Astrocyte (in vitro differentiated cells and primary cell): ENCODE results near the gene TBC1D2. TPM values are rescaled to one million over a fixed set of nuclear protein-coding genes. Genes with fewer than 3 reads are reported as not detected.

Experiments
- DNase-seq: peaks from one replicate; pipeline ENCODE4 v3.0.0-alpha.2; 2010; ENCODE audit warnings: low read depth
- FAIRE-seq: peaks from 2 replicates; lab custom pipeline; 2011; peaks lifted over from hg19 to GRCh38; lab: Jason Lieb, UNC
- H2AFZ ChIP-seq: 2 replicates; pipeline ENCODE4 v1.6.0; 2012; ENCODE audit warnings: low read depth, low read length, inconsistent platforms
- H3K27ac ChIP-seq: 2 replicates; pipeline ENCODE4 v1.5.1; 2011; ENCODE audit warnings: low read depth, low read length, inconsistent platforms
- H3K27me3 ChIP-seq: 2 replicates; pipeline ENCODE4 v1.6.0; 2011; ENCODE audit warnings: low read length, inconsistent platforms; ENCODE audit not compliant: insufficient read depth
- H3K36me3 ChIP-seq: 2 replicates; pipeline ENCODE4 v1.5.1; 2011; ENCODE audit warnings: low read length, inconsistent platforms; ENCODE audit not compliant: insufficient read depth
- H3K4me1 ChIP-seq: 2 replicates; pipeline ENCODE4 v1.5.1; 2011; ENCODE audit warnings: low read length, inconsistent platforms; ENCODE audit not compliant: insufficient read depth
- H3K4me2 ChIP-seq: 2 replicates; pipeline ENCODE4 v1.6.0; 2012; ENCODE audit warnings: low read length, inconsistent platforms
- H3K4me3 ChIP-seq: 2 replicates; pipeline ENCODE4 v1.5.1; 2011; ENCODE audit warnings: low read depth, mild to moderate bottlenecking, low read length, inconsistent platforms; ENCODE audit not compliant: insufficient read depth
- H3K79me2 ChIP-seq: 2 replicates; pipeline ENCODE4 v1.6.0; 2012; ENCODE audit warnings: mild to moderate bottlenecking, low read length, inconsistent platforms; ENCODE audit not compliant: insufficient read depth
- H3K9ac ChIP-seq: 2 replicates; pipeline ENCODE4 v1.6.0; 2012; ENCODE audit warnings: mild to moderate bottlenecking, low read length, inconsistent platforms
- H3K9me3 ChIP-seq: 2 replicates; pipeline ENCODE4 v1.5.1; 2012; ENCODE audit warnings: low read depth, mild to moderate bottlenecking, low read length, inconsistent platforms; ENCODE audit not compliant: insufficient read depth
- H4K20me1 ChIP-seq: 2 replicates; pipeline ENCODE4 v1.6.0; 2012; ENCODE audit warnings: low read length, inconsistent platforms; ENCODE audit not compliant: insufficient read depth
- H3K27ac Mint-ChIP-seq: one replicate; pipeline ENCODE4 v1.8.0; 2021; ENCODE audit warnings: mild to moderate bottlenecking, mixed read lengths; ENCODE audit not compliant: unreplicated experiment
- H3K27me3 Mint-ChIP-seq: one replicate; pipeline ENCODE4 v1.8.0; 2021; ENCODE audit warnings: low read depth, mixed read lengths; ENCODE audit not compliant: unreplicated experiment
- H3K36me3 Mint-ChIP-seq: one replicate; pipeline ENCODE4 v1.8.0; 2021; ENCODE audit warnings: low read depth, mixed read lengths; ENCODE audit not compliant: unreplicated experiment
- H3K4me1 Mint-ChIP-seq: one replicate; pipeline ENCODE4 v1.8.0; 2021; ENCODE audit warnings: low read depth, mixed read lengths; ENCODE audit not compliant: unreplicated experiment
- H3K4me3 Mint-ChIP-seq: one replicate; pipeline ENCODE4 v1.8.0; 2021; ENCODE audit warnings: mild to moderate bottlenecking, moderate library complexity, mixed read lengths; ENCODE audit not compliant: unreplicated experiment
- H3K9me3 Mint-ChIP-seq: one replicate; pipeline ENCODE4 v1.8.0; 2021; ENCODE audit warnings: mild to moderate bottlenecking, mixed read lengths; ENCODE audit not compliant: unreplicated experiment
- CTCF ChIP-seq: IDR thresholded peaks from 2 replicates; pipeline ENCODE4 v1.5.1; 2011; ENCODE audit warnings: low read depth, mild to moderate bottlenecking, inconsistent platforms, low read length, moderate library complexity; ENCODE audit not compliant: insufficient read depth
- EZH2 ChIP-seq: IDR thresholded peaks from 2 replicates; pipeline ENCODE4 v1.6.1; 2012; ENCODE audit warnings: mild to moderate bottlenecking, low read length, inconsistent platforms; ENCODE audit not compliant: insufficient read depth
- total RNA-seq: library from RNA; stranded (reverse); gene quantifications from 2 replicates; pipeline ENCODE4 v1.2.1, GENCODE V29; 2021

Gene TBC1D2
- total RNA-seq, 1 donor from 2014 or later: 9.6 TPM

DNA sequence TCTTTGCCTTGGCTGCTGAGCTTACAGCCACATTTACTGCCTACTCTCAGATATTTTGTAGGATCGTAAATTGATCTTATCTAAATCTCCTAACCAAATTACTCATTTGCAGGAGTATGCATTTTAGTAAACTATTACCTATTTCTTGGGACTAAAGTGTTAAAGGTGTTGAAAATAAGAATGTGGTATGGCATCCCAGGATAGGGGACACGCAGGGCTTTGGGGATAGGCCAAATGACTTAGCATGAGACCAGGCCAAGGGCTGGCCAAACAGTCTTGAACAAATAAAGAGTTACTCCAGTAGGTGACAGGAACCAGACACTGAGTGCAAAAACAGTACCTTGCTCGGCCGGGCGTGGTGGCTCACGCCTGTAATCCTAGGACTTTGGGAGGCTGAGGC is 25.1 kb downstream of the TBC1D2 start:
- Histone ChIP-seq H2AFZ (no peak overlapping the region), H3K27ac (no peak overlapping the region), H3K4me1 (peaks cover 14% of the 10 kb centered on the region), H3K9ac (no peak overlapping the region), H3K79me2 (no peaks in the 10 kb centered on the region), H3K4me3 (no peak overlapping the region), H3K36me3 (peaks cover 28% of the 10 kb centered on the region), H4K20me1 (no peaks in the 10 kb centered on the region), H3K27me3 (no peaks in the 10 kb centered on the region), H3K9me3 (no peaks in the 10 kb centered on the region), H3K4me2 (no peak overlapping the region)
- no peak overlapping the region for H3K27ac Mint-ChIP-seq
- H3K4me3 Mint-ChIP-seq: no peak overlapping the region
- H3K4me1 Mint-ChIP-seq: peaks cover 7% of the 10 kb centered on the region
- H3K27me3 Mint-ChIP-seq: no peaks in the 10 kb centered on the region
- H3K9me3 Mint-ChIP-seq: peaks cover 2% of the 10 kb centered on the region
- FAIRE-seq (no peak), DNase-seq (no peak)
- TF ChIP-seq EZH2 (no peak), CTCF (no peak)
- H3K36me3 Mint-ChIP-seq: peaks cover 23% of the 10 kb centered on the region

DNA sequence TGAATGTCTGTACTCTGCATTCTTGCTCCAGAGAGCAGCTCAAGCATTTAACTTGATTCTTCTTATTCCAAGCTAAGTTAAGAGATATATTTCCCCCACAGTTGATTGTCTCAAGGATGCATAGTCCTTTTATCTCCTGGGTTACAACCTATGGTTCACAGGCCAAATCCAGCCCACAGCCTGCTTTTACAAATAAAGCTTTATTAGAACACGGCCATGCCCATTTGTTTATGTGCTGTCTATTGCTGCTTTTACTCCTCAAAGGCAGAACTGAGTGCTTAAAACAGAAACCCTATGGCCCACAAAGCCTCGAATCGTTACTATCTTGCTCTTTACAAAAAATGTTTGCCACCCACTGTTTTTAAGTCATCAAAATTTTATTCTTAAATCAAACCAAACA is 25.8 kb downstream of the TBC1D2 start:
- Histone ChIP-seq H3K4me3 (no peak overlapping the region), H3K9me3 (no peaks in the 10 kb centered on the region), H3K9ac (no peak overlapping the region), H3K79me2 (no peaks in the 10 kb centered on the region), H3K4me2 (no peak overlapping the region), H4K20me1 (no peaks in the 10 kb centered on the region), H3K27me3 (no peaks in the 10 kb centered on the region), H2AFZ (no peak overlapping the region), H3K27ac (no peak overlapping the region), H3K36me3 (peaks cover 25% of the 10 kb centered on the region), H3K4me1 (peaks cover 14% of the 10 kb centered on the region)
- peaks cover 23% of the 10 kb centered on the region for H3K36me3 Mint-ChIP-seq
- no peak overlapping the region for H3K4me3 Mint-ChIP-seq
- peaks cover 2% of the 10 kb centered on the region for H3K9me3 Mint-ChIP-seq
- DNase-seq (no peak), FAIRE-seq (no peak)
- H3K27ac Mint-ChIP-seq: no peak overlapping the region
- H3K27me3 Mint-ChIP-seq: no peaks in the 10 kb centered on the region
- TF ChIP-seq EZH2 (no peak), CTCF (no peak)
- H3K4me1 Mint-ChIP-seq: peaks cover 7% of the 10 kb centered on the region

GRCh38 chr9:98229090-98229395 is 26.4 kb downstream of the TBC1D2 start:
- H3K9me3 ChIP-seq: no peaks in the 10 kb centered on the region
- H2AFZ ChIP-seq: no peak overlapping the region
- H3K4me3 ChIP-seq: no peak overlapping the region
- H3K27ac Mint-ChIP-seq: no peak overlapping the region
- no peak overlapping the region for H3K27ac ChIP-seq
- H3K36me3 ChIP-seq: peaks cover 25% of the 10 kb centered on the region
- DNase-seq (no peak), FAIRE-seq (no peak)
- no peak for TF ChIP-seq CTCF
- no peak for TF ChIP-seq EZH2
- no peaks in the 10 kb centered on the region for H3K27me3 ChIP-seq
- H4K20me1 ChIP-seq: no peaks in the 10 kb centered on the region
- peaks cover 14% of the 10 kb centered on the region for H3K4me1 ChIP-seq
- peaks cover 7% of the 10 kb centered on the region for H3K4me1 Mint-ChIP-seq
- H3K4me3 Mint-ChIP-seq: no peak overlapping the region
- H3K4me2 ChIP-seq: no peak overlapping the region
- H3K79me2 ChIP-seq: no peaks in the 10 kb centered on the region
- peaks cover 23% of the 10 kb centered on the region for H3K36me3 Mint-ChIP-seq
- H3K9me3 Mint-ChIP-seq: peaks cover 2% of the 10 kb centered on the region
- H3K27me3 Mint-ChIP-seq: no peaks in the 10 kb centered on the region
- no peak overlapping the region for H3K9ac ChIP-seq
